ENCODE measurements around the gene TRIM31. TPM values are rescaled to one million over a fixed set of nuclear protein-coding genes. Genes with fewer than 3 reads are reported as not detected.

The TRIM31 gene
- total RNA-seq, 1 donor from 2014 or later, result 0.35 TPM

GRCh38 chr6:30073489-30074235 lies 39.2 kb downstream of the TRIM31 start:
- no peak for TF ChIP-seq CTCF (IDR thresholded peaks at IDR 0.05)
- peaks cover 27% of the 10 kb centered on the region for H3K27me3 ChIP-seq
- DNase-seq (no peak), ATAC-seq (no peak)
- peaks cover 4% of the 10 kb centered on the region for H3K36me3 ChIP-seq
- H3K27ac ChIP-seq, result no peak overlapping the region
- H3K4me1 ChIP-seq, result peaks cover 6% of the 10 kb centered on the region
- no peaks in the 10 kb centered on the region for H3K9me3 ChIP-seq
- peak overlapping the region; percentile 55 for H3K4me3 ChIP-seq
- intact Hi-C loops (cut with DNase I), result no loop called here

GRCh38 chr6:30071858-30072257 lies 41.0 kb downstream of the TRIM31 start:
- peaks cover 27% of the 10 kb centered on the region for H3K27me3 ChIP-seq
- no peaks in the 10 kb centered on the region for H3K9me3 ChIP-seq
- H3K4me1 ChIP-seq, result peaks cover 14% of the 10 kb centered on the region
- no peak overlapping the region for H3K4me3 ChIP-seq
- no peak overlapping the region for H3K27ac ChIP-seq
- ATAC-seq, result no peak
- intact Hi-C loops (cut with DNase I), result no loop called here
- peaks cover 6% of the 10 kb centered on the region for H3K36me3 ChIP-seq
- DNase-seq, result no peak
- no peak for TF ChIP-seq CTCF (IDR thresholded peaks at IDR 0.05)

GRCh38 chr6:30071081-30071818 lies 41.6 kb downstream of the TRIM31 start:
- ATAC-seq, result no peak

GRCh38 chr6:30067460-30068139 lies 45.3 kb downstream of the TRIM31 start:
- Histone ChIP-seq H3K36me3 (peaks cover 10% of the 10 kb centered on the region), H3K27ac (peak overlapping the region; percentile 88), H3K27me3 (peaks cover 4% of the 10 kb centered on the region), H3K9me3 (no peaks in the 10 kb centered on the region), H3K4me1 (peaks cover 18% of the 10 kb centered on the region), H3K4me3 (peak overlapping the region; percentile 73)
- intact Hi-C loops (cut with DNase I), result no loop called here
- DNase-seq (no peak), ATAC-seq (no peak)
- no peak for TF ChIP-seq CTCF (IDR thresholded peaks at IDR 0.05)

More at GRCh38 chr6:30071081-30071818, 41.6 kb downstream of the TRIM31 start:
- Histone ChIP-seq H3K27me3 (peaks cover 27% of the 10 kb centered on the region), H3K27ac (no peak overlapping the region), H3K4me1 (peaks cover 14% of the 10 kb centered on the region), H3K36me3 (peaks cover 6% of the 10 kb centered on the region), H3K4me3 (no peak overlapping the region), H3K9me3 (no peaks in the 10 kb centered on the region)
- no peak for TF ChIP-seq CTCF (IDR thresholded peaks at IDR 0.05)
- intact Hi-C loops (cut with DNase I), result no loop called here
- DNase-seq, result peak; percentile 63

- Histone ChIP-seq H3K27ac (peak within 1 kb of the TSS; percentile 88), H3K4me3 (peak within 1 kb of the TSS; percentile 73), H3K9me3 (no peaks in the 10 kb centered on the region), H3K27me3 (peaks cover 4% of the 10 kb centered on the region), H3K36me3 (peaks cover 10% of the 10 kb centered on the region), H3K4me1 (peaks cover 24% of the 10 kb centered on the region)
- peak; percentile 99 for ATAC-seq
- intact Hi-C loops (cut with DNase I), result no loop called here
- TF ChIP-seq CTCF (IDR thresholded peaks at IDR 0.05), result no peak
- peak; percentile 99 for DNase-seq
Measured at GRCh38 chr6:30066577-30067459, 46.1 kb downstream of the TRIM31 start, which contains the start of gene PPP1R11. Gene PPP1R11, plus strand, starts transcription at chr6:30067198. Its CDS starts 213 bp downstream, at chr6:30067411.

Measured in upper lobe of right lung (tissue), 1 donor.